Activated naive CD4-positive, alpha-beta T cell treated with anti-CD3 and anti-CD28 coated beads, Interleukin-2, amount 50 U/mL, for 16 hours (primary cell): ENCODE measurements around the gene ZNF526.

Source experiments
- DNase-seq: peaks from one replicate; pipeline ENCODE4 v3.0.0-alpha.2; 2020

ZNF526 gene

DNA sequence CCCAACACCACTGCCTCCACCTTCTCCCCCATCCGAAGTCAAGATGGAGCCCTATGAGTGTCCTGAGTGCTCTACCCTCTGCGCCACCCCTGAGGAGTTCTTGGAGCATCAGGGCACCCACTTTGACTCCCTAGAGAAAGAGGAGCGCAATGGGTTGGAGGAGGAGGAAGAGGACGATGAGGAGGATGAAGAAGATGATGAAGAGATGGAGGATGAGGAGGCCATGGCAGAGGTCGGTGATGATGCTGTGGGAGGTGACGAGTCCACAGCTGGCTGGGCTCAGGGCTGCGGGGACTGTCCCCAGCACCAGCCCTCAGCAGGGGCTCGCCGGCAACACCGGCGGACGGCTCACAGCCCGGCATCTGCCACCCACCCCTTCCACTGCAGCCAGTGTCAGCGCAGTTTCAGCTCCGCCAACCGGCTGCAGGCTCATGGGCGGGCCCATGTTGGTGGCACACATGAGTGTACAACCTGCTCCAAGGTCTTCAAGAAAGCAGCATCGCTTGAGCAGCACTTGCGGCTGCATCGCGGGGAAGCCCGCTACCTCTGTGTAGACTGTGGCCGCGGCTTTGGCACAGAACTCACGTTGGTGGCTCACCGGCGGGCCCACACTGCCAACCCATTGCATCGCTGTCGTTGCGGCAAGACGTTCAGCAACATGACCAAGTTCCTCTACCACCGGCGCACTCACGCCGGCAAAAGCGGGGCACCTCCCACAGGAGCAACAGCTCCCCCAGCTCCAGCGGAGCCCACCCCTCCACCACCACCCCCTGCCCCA lies 5.0 kb downstream of the ZNF526 start:
- DNase-seq = no peak

DNA sequence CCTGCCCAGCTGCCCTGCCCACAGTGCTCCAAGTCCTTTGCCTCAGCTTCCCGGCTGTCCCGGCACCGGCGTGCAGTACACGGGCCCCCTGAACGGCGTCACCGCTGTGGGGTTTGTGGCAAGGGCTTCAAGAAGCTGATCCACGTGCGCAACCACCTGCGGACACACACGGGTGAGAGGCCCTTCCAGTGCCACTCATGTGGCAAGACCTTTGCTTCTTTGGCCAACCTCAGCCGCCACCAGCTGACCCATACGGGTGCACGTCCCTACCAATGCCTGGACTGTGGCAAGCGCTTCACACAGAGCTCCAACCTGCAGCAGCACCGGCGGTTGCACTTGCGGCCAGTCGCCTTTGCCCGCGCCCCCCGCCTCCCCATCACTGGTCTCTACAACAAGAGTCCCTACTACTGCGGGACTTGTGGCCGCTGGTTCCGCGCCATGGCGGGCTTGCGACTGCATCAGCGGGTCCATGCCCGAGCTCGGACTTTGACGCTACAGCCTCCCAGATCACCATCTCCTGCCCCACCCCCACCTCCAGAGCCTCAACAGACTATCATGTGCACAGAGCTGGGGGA lies 5.7 kb downstream of the ZNF526 start:
- DNase-seq = no peak

DNA sequence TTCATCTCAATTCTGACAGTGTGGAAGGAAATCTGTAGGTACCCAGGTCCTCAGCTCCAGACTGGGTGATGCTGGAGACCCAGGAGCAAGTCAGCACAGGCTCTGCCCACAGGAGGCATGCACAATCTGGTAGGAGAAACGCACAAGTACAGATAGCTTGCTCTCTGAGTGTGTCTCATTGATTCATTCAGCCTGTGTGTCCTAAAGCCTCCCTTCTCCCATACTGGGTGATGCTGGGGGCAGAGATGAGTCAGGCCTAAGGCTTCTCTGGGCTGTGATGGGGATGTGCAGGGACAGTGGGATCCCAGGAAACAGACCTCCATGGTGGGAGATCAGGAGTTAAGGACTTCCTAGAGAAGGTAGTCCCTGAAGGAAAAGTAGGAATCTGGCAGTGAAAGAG lies 6.8 kb downstream of the ZNF526 start:
- DNase-seq = no peak

DNA sequence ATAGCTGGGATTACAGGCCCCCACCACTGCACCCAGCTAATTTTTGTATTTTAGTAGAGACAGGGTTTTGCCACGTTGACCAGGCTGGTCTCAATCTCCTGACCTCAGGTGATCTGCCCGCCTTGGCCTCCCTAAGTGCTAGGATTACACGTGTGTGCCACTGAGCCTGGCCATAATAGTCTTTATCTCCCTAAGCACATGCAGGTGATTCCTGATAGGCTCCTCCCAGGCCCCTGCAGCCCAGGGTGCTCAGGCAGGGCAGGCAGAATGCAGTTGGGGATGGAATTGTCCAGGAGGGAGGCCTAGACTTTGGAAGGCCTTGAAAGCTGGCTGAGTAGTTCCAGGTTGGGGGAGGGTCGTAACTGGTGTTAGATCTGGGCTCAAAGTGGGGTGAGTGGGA lies 8.5 kb downstream of the ZNF526 start:
- no peak for DNase-seq

DNA sequence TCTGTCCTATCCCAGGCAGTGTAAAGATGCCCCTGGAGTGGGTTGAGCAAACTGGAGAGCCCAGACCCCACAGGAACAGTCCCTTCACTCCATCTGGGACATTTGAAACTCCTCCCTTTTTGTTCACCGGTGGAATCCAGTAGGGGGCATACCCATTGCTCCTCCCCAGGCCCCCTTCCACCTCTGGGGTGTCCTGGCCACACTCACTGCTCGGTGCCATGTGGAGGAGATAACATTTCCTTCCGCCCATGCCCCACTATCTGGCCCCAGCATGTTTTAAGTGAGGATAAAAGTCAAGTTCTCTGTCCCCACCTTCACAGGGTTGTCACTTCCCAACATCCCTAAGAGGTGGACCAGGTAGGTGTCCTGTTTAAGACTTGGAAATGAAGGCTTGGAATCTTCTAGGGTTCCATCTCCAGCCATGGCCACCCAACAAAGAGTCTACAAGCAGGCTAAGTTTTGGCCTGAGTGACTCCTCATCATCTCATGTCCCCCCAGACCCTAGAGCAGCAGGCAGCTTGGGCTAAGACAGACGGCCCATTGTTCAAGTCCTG lies 9.3 kb downstream of the ZNF526 start:
- DNase-seq = no peak

DNA sequence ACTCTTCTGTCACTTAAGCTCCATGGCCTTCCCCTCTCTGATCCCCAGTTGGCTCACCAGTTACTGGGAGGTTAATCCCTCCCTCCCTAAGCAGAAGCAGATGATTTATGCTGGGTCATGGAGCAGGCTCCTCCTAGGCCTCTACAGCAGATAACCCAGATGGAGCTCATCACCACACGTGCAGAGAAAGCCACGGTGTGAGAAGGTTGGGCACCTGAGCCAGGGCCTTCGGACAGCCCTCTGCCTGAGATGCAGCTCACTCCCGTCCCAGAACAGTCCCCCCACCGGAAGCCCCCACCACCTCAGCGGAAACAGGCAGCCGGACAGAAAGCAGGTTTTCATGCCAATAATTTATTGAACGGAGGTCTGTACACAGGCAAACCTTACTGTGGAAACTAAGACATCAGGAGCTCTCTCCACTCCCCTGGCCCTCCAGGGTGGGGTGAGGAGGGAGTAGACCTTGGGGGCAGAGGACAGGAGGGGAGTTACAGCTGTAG lies 9.8 kb downstream of the ZNF526 start:
- no peak for DNase-seq

DNA sequence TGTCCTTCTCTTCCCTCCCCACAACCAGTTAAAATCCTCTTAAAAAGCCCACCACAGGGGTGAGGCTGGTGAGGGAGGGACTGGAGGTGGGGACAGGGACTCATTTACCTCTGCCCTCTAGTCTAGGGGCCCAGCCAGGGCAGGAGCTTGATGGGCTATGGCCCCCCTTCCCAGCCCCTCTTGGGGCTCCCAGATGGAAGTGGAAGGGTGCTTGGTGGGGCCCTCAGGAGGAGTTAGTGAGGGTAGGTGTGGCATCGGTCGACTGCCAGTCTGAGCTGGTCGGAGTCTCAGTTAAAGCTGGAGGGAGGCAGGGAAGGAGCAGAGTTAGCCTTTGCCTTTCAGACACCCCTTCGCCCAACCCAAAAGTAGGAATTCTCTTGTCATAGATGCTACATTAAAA lies 10.5 kb downstream of the ZNF526 start:
- no peak for DNase-seq

DNA sequence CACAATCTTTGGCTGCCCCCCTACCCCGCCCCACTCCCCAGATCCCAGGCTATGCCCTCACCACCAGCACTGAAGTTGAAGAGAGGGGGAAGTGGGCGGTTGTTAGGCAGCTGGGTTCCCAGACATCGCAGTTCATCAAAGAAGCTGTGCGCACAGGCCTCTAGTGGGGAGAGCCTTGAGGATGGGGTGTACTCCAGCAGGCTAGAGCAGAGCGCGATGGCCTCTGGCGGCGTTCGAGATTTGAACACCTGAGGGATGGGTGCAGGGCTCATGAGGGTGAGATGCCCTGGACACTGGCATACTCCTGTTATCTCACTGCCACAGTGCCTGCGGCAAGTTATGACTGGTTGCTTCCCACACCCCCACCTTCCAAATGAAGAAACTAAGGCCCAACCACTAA lies 12.3 kb downstream of the ZNF526 start:
- no peak for DNase-seq

DNA sequence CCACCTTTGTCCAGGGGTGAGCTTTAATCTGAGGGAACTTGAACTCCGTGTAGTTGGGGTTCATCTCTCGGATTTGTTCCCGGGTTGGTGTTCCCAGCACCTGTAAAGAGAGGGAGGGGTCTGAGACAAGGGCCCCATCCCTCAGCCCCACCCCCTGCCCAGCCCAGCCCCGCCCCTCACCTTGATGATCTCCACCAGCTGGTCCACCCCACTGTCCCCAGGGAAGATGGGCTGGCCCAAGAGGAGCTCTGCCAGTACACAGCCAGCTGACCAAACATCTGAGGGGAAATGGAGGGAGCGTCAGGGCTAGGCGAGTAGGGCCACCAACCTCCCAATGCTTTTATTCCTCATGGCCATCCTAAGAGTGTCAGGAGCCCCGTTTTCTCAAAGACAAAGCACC lies 13.0 kb downstream of the ZNF526 start:
- no peak for DNase-seq

DNA sequence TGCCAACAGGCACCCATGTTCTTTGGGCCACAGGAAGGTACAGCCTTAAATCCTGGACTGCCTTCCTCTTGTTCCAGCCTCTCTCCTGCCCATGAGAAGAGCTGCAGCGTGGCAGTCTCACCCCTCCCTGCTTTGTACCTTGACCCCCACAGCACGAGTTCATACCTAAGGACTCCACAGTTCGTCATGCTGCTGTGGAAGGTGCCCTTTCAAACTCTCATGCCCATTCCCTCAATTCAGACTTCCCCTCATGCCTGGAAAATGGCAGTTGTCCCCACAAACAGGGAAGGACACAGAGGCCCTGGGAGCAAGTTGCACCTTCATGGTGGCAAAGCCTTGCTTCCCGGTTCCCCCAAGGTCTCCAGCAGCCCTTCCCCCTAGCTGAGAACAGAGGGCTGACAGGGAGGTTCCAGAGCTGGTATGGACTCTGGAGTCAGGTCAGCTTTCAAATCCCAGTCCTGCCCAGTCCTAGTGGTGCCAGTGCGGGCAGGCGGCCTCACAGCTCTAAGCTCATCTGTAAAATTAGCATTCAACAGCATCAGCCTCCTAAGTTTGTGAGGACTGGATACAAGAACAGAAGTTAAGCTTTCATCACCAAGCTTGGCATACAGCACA lies 13.7 kb downstream of the ZNF526 start:
- DNase-seq = no peak

DNA sequence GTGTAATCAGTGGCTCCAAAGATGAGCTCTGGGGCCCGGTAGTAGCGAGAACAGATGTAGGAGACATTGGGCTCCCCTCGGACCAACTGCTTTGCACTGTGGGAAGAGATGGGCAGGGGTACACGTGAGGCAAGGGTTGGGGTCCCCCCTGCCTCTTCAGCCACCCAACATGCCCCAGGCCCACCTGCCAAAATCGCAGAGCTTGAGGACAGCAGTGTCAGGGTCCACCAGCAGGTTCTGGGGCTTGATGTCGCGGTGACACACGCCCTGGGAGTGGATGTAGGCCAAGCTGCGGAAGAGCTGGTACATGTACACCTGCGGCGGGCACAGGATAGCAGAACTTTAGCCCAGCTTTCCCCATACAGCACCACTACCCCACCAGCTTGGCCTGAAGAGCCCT lies 14.3 kb downstream of the ZNF526 start:
- no peak for DNase-seq

DNA sequence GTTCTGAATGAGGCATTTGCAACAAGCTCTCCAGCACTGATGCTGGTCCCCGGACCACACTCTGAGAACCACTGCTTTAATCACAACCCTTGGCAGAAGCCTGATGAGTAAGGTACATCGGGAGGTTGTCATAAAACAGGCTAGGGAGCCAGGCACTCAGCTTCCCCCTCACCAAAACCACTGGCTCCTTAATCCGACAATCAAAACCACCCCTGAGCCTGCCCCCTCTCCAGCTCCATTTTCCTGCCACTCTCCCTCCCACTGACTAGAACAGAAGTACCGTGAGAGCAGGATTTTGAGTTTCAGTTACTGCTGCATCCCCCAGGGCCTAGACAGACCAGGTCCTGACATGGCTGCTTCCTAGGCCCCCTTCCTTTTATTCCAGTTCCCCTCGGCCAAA lies 15.1 kb downstream of the ZNF526 start:
- DNase-seq = no peak

DNA sequence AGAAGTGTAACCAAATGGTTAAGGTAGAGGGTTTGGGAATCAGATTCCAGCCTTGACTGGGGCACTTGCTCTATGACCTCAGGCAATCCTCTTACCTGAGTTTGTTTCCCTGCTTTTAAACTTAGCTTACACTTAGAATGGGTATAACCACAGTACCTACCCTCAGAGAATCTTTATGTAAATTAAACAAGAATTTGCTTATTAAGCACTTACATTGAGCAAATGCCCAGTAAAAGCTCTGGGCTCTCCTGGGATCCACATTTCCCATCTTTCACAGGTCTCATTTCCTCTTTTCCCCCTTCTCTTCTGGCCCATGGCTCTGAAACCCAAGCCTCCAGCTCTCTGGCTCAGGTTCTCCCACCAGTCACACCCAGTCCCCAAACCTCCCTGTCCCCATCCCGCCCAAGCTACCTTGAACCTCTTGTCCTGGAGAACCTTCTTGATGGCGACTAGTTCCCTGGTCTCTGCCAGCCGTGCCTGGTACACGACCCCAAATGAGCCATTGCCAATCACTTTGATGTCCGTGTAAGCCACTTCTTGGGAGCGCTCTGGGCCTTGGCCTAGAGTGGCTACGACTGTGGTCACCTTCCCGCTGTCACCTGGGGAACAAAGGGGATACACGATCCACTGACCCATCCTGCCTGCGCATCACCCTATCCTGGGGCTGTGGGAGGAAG lies 19.6 kb downstream of the ZNF526 start:
- DNase-seq = no peak

DNA sequence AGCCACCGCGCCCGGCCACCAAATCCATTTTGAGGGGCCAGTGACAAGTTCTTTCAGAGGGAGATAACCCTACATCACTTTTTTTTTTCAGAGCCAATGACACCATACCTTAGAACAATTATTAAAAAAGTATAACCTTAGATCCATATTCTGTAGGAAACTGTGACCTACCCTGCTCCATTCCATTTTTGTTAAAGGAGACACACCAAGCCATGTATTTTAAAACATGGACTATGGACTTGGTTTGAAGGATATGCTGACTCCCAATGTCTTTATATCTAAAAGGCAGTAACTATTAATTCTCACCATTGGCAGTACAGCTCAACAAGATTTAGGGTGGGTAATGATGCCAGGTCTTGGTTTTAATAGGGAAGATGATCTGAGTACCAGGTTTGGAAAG lies 21.2 kb downstream of the ZNF526 start:
- DNase-seq = no peak

DNA sequence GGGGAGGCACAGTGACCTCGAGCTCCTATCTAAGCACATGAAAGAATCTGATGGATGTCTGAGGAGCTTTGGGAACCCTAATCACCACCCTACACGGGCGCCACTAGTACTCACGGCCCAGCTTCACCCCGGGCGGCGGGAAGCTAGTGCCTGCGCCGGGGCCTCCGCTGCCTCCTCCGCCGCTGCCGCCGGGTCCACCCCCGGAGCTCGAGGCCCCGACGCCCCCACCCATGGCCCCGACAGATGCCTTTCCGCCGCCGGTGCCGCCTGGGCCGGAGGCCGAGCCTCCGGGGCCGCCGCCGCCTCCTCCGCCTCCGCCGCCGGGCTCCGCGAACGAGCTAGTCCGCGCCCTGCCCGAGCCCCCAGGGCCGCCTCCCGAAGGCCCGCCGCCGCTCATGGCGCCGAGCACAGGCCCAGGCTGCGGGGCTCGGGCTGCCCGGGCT lies 22.0 kb downstream of the ZNF526 start:
- DNase-seq = no peak

DNA sequence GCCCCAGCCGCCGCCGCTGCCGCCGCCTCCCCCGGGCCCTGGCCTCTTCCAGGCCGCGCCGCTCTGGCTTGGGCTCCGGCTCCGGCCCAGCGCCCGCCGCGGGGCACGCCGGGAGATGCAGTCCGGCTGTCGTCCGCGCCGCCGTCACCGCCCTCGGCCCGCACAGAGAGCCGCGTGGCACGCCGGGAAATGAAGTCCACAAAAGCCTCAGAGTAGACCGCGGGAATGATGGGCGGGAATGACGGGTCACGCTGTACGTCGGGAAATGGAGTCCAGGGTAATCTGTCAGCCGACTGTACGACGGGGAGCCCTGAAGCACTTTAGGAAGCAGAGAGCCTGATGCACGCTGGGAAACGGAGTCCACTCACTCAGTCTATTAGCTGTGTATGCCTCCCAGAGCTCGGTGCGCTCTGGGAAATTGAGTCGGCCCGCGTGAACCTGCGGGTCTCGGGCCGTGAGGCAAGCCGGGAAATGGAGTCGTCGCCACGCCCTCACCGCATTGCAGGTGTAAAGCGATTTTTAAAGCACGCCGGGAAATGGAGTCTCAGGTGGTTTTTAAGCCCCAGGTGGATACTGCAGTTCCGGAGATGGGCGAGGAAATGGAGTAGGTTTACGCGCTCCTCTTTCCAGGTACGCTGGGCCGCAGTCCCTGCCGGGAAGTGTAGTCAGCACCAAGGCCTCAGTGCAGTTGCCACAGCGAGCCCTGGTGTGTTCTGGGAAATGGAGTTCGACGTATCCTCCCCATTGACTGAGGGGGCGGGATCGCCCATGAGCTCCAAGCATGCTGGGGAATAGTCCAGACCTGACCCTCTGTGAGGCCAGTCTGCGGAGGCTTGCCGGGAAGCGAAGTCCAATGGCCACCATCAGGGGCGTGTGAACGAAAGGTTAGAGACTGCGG lies 22.6 kb downstream of the ZNF526 start, which contains the start of gene GSK3A:
Gene GSK3A, minus strand, starts transcription at position 91 of the 898 bp plus-strand sequence. CDS start 137 bp downstream, outside the sequence.
- peak; percentile 96 for DNase-seq

DNA sequence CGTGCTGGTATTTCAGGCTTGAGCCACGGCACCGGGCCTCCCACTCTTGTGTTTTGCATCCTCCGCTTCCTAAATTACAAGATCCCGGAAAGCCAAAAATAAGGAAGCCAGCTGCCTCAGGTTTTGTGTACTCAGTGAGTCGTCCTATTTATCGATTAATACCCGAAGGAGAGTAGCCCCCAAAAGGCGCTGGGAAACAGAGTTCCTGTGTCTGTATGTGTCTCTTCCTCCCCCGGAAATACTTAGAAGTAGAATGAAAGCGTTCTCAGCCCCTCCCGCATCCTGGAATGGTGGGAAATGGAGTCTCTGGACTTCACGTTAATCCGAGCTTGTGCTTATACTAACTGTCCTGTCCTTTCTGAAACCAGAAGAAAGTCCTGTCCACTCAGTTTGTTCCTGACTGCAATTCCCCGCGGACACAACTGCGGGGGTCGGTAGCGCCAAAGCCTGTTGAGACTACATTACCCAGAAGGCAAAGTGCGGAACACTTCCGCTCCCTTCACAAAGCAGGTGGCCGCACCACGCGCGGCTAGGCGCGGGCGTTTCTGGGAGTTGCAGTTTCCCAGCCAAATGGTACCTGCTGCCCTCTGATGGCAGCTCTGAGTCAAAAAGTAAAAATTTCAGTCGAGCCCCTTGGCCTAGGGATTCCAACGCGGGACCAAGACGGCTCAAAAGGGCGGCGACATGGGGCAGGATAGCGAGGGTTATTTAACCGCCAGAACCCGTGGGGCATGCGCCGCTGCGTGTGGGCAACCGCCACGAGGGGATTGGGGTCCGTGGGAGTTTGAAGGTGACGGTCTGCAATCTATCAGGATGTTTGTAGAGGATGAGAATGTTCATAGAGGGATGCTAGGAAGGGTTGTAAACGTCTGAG lies 24.5 kb downstream of the ZNF526 start:
- peak; percentile 92 for DNase-seq

DNA sequence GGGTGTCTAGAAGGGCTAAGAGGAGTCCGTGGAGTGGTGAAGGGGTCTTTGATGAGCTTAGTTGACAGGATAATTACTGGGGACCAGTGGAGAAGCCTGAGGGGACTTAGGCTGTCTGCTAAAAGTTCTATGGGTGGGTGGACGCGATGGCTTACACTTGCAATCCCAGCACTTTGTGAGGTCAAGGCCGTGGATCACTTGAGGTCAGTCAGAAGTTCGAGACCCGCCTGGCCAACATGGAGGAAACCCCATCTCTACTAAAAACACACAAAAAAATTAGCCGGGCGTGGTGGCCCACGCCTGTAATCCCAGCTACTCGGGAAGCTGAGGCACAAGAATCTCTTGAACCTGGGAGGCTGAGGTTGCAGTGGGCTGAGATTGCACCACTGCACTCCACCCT lies 25.1 kb downstream of the ZNF526 start:
- DNase-seq = no peak

DNA sequence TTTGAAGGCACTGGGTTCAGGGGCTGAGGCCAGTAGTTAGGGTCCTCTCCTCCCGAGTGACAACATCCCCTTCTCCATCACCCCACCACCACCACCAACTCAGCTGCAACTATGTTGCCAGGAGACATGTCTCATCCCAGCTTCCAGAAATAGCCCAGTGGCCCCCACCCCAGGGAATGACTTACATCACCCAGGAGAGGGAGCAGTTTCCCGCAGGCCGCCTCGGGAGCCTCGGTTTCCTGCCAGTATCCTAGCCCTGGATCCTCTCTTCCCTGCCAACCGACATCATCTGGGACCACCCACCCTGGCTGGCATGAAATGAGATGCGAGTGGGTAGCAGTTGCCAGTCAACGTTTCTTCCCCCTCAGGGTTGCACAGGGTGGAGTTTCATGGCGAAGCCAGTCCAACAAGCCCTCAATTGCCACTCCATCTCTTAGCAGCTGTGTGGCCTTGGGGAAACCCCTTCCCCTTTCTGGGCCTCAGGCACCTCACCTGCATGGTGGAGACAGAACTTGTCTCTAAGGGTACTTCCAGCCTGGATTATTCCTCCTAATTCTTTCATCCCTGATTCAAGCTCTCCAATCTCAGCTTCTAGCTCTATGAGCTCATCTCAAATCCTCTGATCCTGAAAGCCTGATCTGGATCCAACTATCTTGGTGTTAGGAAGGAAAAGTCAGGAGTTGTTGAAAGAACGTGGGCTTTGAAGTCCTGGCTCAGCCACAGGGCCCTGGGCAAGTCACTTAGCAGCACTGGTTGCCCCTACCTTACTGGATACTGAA lies 26.2 kb downstream of the ZNF526 start:
- DNase-seq = no peak
